ENCODE data around the gene RRP9. TPM values are rescaled to one million over a fixed set of nuclear protein-coding genes. Genes with fewer than 3 reads are reported as not detected.
"Not testable (repeated sequence)": the region's sequence is repeated elsewhere in the genome, so short reads cannot be mapped to it uniquely, and the experiment has no call there.

The RRP9 gene
- total RNA-seq, 1 donor from 2014 or later = 38.2 TPM

GRCh38 chr3:51940648-51941462, 849 bp downstream of the RRP9 start:
- intact Hi-C loops (cut with micrococcal nuclease) = loop anchor here (1.0 to 10.0 kb wide), 3 partner anchors 256 to 1326 kb away; partner anchors contain the start of genes ALAS1, CISH and MAPKAPK3

GRCh38 chr3:51938780-51939425, 2.8 kb downstream of the RRP9 start:
- intact Hi-C loops (cut with micrococcal nuclease) = no loop called here

GRCh38 chr3:51937611-51938450, 3.9 kb downstream of the RRP9 start:
- intact Hi-C loops (cut with micrococcal nuclease) = no loop called here

- intact Hi-C loops (cut with micrococcal nuclease) = no loop called here
Measured at GRCh38 chr3:51937014-51937413, 4.7 kb downstream of the RRP9 start.

GRCh38 chr3:51935886-51936755, 5.6 kb downstream of the RRP9 start:
- intact Hi-C loops (cut with micrococcal nuclease) = no loop called here

- intact Hi-C loops (cut with micrococcal nuclease) = no loop called here
Measured at GRCh38 chr3:51934991-51935885, 6.5 kb downstream of the RRP9 start.

- intact Hi-C loops (cut with micrococcal nuclease) = no loop called here
Measured at GRCh38 chr3:51934139-51934850, 7.4 kb downstream of the RRP9 start.

- intact Hi-C loops (cut with micrococcal nuclease) = no loop called here
Measured at GRCh38 chr3:51933471-51934138, 8.1 kb downstream of the RRP9 start.

GRCh38 chr3:51932471-51933370, 9.0 kb downstream of the RRP9 start:
- intact Hi-C loops (cut with micrococcal nuclease) = no loop called here

GRCh38 chr3:51931756-51932155, 9.9 kb downstream of the RRP9 start:
- intact Hi-C loops (cut with micrococcal nuclease) = no loop called here

- intact Hi-C loops (cut with micrococcal nuclease) = no loop called here
Measured at GRCh38 chr3:51930439-51930838, 11.3 kb downstream of the RRP9 start.

- intact Hi-C loops (cut with micrococcal nuclease) = no loop called here
Measured at GRCh38 chr3:51929420-51930003, 12.2 kb downstream of the RRP9 start.

- intact Hi-C loops (cut with micrococcal nuclease) = not testable (repeated sequence)
Measured at GRCh38 chr3:51928981-51929380, 12.7 kb downstream of the RRP9 start.

- intact Hi-C loops (cut with micrococcal nuclease) = no loop called here
Measured at GRCh38 chr3:51928438-51928837, 13.3 kb downstream of the RRP9 start.

GRCh38 chr3:51927061-51927977, 14.4 kb downstream of the RRP9 start:
- intact Hi-C loops (cut with micrococcal nuclease) = no loop called here

- intact Hi-C loops (cut with micrococcal nuclease) = no loop called here
Measured at GRCh38 chr3:51921081-51921578, 20.6 kb downstream of the RRP9 start.
